ENCODE data around the gene ADORA2A.
A peak's percentile ranks its signal among the peaks of the same experiment; 100 is the strongest.

Gene ADORA2A

GRCh38 chr22:24433828-24434470, 6.5 kb downstream of the ADORA2A start:
- DNase-seq: peak; percentile 75

GRCh38 chr22:24434471-24435322, 7.3 kb downstream of the ADORA2A start:
- peak; percentile 91 for DNase-seq

- no peak for DNase-seq
These were observed 7.9 kb downstream of the ADORA2A start for GRCh38 chr22:24435323-24435645.

- DNase-seq: no peak
These were observed 8.5 kb downstream of the ADORA2A start for GRCh38 chr22:24435861-24436371.

GRCh38 chr22:24436553-24436952, 9.2 kb downstream of the ADORA2A start:
- no peak for DNase-seq

- DNase-seq: no peak
These were observed 9.7 kb downstream of the ADORA2A start for GRCh38 chr22:24437091-24437490.

- DNase-seq: peak; percentile 33
These were observed 10.4 kb downstream of the ADORA2A start for GRCh38 chr22:24437741-24438328.

GRCh38 chr22:24440270-24440717, 12.9 kb downstream of the ADORA2A start:
- no peak for DNase-seq

GRCh38 chr22:24440718-24441405, 13.5 kb downstream of the ADORA2A start:
- DNase-seq: no peak

- DNase-seq: no peak
These were observed 14.3 kb downstream of the ADORA2A start for GRCh38 chr22:24441406-24442351.

GRCh38 chr22:24442352-24442744, 14.9 kb downstream of the ADORA2A start:
- DNase-seq: no peak

GRCh38 chr22:24443668-24444067, 16.3 kb downstream of the ADORA2A start:
- DNase-seq: no peak

- no peak for DNase-seq
These were observed 16.9 kb downstream of the ADORA2A start for GRCh38 chr22:24444251-24444650.

GRCh38 chr22:24444729-24445466, 17.5 kb downstream of the ADORA2A start:
- no peak for DNase-seq

GRCh38 chr22:24445481-24446259, 18.3 kb downstream of the ADORA2A start:
- peak; percentile 42 for DNase-seq

- DNase-seq: no peak
These were observed 18.8 kb downstream of the ADORA2A start for GRCh38 chr22:24446260-24446611.

GRCh38 chr22:24450610-24451009, 23.2 kb downstream of the ADORA2A start:
- no peak for DNase-seq

- no peak for DNase-seq
These were observed 23.8 kb downstream of the ADORA2A start for GRCh38 chr22:24451162-24451561.

GRCh38 chr22:24453853-24454252, 26.5 kb downstream of the ADORA2A start:
- DNase-seq: no peak

GRCh38 chr22:24455039-24455438, 27.6 kb downstream of the ADORA2A start:
- no peak for DNase-seq
